MM.1S (cell line): ENCODE results near the gene GCGR.

ENCODE experiments used
- EZH2 ChIP-seq: fragments of 300-600 bp; sonication (generic); optimal IDR thresholded peaks from 2 replicates; pipeline ENCODE3; 2017; ENCODE audit warnings: low read depth, mild to moderate bottlenecking, antibody characterized with exemption, low read length, mixed read lengths
- TF ChIP-seq, protein P1 (sequence below): fragments of 300-600 bp; sonication (generic); IDR thresholded peaks from 2 replicates; pipeline ENCODE4 v1.5.1; 2016; ENCODE audit warnings: antibody characterized with exemption, low read length, mixed read lengths

DNA sequence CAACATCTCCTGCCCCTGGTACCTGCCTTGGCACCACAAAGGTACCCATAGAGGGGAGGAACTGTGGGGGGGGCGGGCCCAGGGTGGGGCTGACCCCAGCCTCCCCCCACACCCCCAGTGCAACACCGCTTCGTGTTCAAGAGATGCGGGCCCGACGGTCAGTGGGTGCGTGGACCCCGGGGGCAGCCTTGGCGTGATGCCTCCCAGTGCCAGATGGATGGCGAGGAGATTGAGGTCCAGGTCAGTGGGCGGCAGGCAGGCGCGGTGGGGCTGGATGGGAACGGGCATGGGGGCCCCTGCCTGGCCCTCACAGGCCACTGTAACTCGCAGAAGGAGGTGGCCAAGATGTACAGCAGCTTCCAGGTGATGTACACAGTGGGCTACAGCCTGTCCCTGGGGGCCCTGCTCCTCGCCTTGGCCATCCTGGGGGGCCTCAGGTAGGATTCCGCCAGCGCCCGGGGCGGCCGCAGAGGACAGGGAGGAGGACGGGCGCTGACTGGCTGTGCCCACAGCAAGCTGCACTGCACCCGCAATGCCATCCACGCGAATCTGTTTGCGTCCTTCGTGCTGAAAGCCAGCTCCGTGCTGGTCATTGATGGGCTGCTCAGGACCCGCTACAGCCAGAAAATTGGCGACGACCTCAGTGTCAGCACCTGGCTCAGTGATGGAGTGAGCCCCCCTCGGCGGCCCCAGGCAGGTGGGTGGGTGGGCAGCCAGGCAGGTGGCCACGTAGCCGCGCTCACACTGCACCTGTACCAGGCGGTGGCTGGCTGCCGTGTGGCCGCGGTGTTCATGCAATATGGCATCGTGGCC, 7.1 kb downstream of the GCGR start:
- TF ChIP-seq, protein P1, sequence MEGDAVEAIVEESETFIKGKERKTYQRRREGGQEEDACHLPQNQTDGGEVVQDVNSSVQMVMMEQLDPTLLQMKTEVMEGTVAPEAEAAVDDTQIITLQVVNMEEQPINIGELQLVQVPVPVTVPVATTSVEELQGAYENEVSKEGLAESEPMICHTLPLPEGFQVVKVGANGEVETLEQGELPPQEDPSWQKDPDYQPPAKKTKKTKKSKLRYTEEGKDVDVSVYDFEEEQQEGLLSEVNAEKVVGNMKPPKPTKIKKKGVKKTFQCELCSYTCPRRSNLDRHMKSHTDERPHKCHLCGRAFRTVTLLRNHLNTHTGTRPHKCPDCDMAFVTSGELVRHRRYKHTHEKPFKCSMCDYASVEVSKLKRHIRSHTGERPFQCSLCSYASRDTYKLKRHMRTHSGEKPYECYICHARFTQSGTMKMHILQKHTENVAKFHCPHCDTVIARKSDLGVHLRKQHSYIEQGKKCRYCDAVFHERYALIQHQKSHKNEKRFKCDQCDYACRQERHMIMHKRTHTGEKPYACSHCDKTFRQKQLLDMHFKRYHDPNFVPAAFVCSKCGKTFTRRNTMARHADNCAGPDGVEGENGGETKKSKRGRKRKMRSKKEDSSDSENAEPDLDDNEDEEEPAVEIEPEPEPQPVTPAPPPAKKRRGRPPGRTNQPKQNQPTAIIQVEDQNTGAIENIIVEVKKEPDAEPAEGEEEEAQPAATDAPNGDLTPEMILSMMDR, result no peak
- no peak for TF ChIP-seq EZH2
